Psoas muscle (tissue), 8 donors: ENCODE data around the gene MRGPRG. TPM values are rescaled to one million over a fixed set of nuclear protein-coding genes. Genes with fewer than 3 reads are reported as not detected.

Experiments used
- ATAC-seq, 4 donors: fragments of 200-7000 bp; cut with Tn5 transposase; one replicate each; pipeline ENCODE4 v1.9.1; 2020; ENCODE audit warnings: moderate library complexity in 3 of 4, mild to moderate bottlenecking in 2 of 4
- DNase-seq, 2 donors: peaks; one replicate each; pipeline ENCODE4 v3.0.0-alpha.2; 2020
- H3K27ac ChIP-seq: fragments of 200-600 bp; one replicate; pipeline ENCODE4 v1.8.0; 2022
- H3K27me3 ChIP-seq, 3 donors: fragments of 200-600 bp in 1 of 3; one replicate each; pipeline versions ENCODE4 v1.6.1 to v1.8.0; 2013 to 2022; ENCODE audit warnings: low read length in 2 of 3, mild to moderate bottlenecking in 2 of 3, moderate library complexity in 1 of 3; ENCODE audit not compliant: insufficient read depth in 3 of 3
- H3K36me3 ChIP-seq, 2 donors: fragments of 200-600 bp in 1 of 2; one replicate each; pipeline versions ENCODE4 v1.6.1 to v1.8.0; 2013 to 2022; ENCODE audit warnings: low read depth in 1 of 2, mild to moderate bottlenecking in 1 of 2, moderate library complexity in 1 of 2; ENCODE audit not compliant: insufficient read depth in 1 of 2
- H3K4me1 ChIP-seq: fragments of 200-600 bp; one replicate; pipeline ENCODE4 v1.8.0; 2022
- H3K4me3 ChIP-seq: fragments of 200-600 bp; one replicate; pipeline ENCODE4 v1.8.0; 2022; ENCODE audit warnings: mild to moderate bottlenecking
- H3K9me3 ChIP-seq: fragments of 200-600 bp; one replicate; pipeline ENCODE4 v1.8.0; 2022
- CTCF ChIP-seq: fragments of 200-600 bp; IDR thresholded peaks from one replicate; pipeline ENCODE4 v1.8.0; 2022; ENCODE audit warnings: antibody characterized with exemption
- WGBS, 3 donors: extraction: QIAGEN DNeasy Blood & Tissue Kit; methylation state at CpG; one replicate each; pipeline versions ENCODE4 v1.1.6 to v1.1.7; 2013; 5-methylcytosine and 5-hydroxymethylcytosine counted together
- intact Hi-C, 2 donors: fragments of 100-400 bp; cut with DNase I; formaldehyde crosslinking; loops; one replicate each; pipeline versions ENCODE4 v1.11.0 to v1.14.2; 2022
- polyA plus RNA-seq, 3 donors: library from polyadenylated mRNA; stranded (reverse); fragments of 200-250 nt; gene quantifications; one replicate each; pipeline ENCODE4 v1.2.3, GENCODE V29; 2013
- total RNA-seq, 4 donors: library from RNA; stranded (reverse); fragmentation: NEBNext Ultra II Directional in 2 of 4; extraction: Animal tissue kit (Norgen Biotek cat#: 25700) in 2 of 4; gene quantifications; one replicate each; pipeline versions ENCODE4 v1.2.1 to v1.2.4, GENCODE V29; 2021 to 2023
- donor health status: healthy with polysubstance abuse.
- donor health status: DM: no; HTN: no; CAD: no; lungs with moderate emphysema.
- donor health status: Bipolar disorder and iron deficiency.
- donor health status: healthy.
- donor health status: DM: yes; HTN: yes; CAD: no.
- donor health status: DM: no; HTN: no; CAD: no.
- donor health status: DM: no; HTN: no; CAD: no.
- donor health status: DM: yes; HTN: yes; CAD: no.

Gene MRGPRG
- total and polyA plus RNA-seq, 7 donors: not detected

- TF ChIP-seq CTCF: no peak
- DNase-seq (no peak), ATAC-seq (no peak)
- H3K4me1 ChIP-seq: no peaks in the 10 kb centered on the region
- no peaks in the 10 kb centered on the region for H3K9me3 ChIP-seq
- intact Hi-C loops: no loop called here
- peaks cover 0 to 43% (median 13%) of the 10 kb centered on the region in 3 donors for H3K27me3 ChIP-seq
- no peaks in the 10 kb centered on the region for H3K36me3 ChIP-seq
- no peak overlapping the region for H3K4me3 ChIP-seq
- H3K27ac ChIP-seq: no peak overlapping the region
- 81 to 86% (median 84%) methylated on average over 23 of the region's 23 CpGs for WGBS, 3 donors
Measured at GRCh38 chr11:3228445-3228829, 9.8 kb upstream of the MRGPRG start.

- intact Hi-C loops: no loop called here
- DNase-seq (peak in 1 of 2 donors; percentile 50), ATAC-seq (no peak)
- Histone ChIP-seq H3K4me1 (no peaks in the 10 kb centered on the region), H3K4me3 (no peak overlapping the region), H3K27me3 (peaks cover 0 to 50% (median 13%) of the 10 kb centered on the region in 3 donors), H3K27ac (no peak overlapping the region), H3K9me3 (no peaks in the 10 kb centered on the region), H3K36me3 (no peaks in the 10 kb centered on the region)
- no peak for TF ChIP-seq CTCF
- WGBS, 3 donors: 84 to 88% (median 85%) methylated on average over 38 to 46 of the region's 46 CpGs
Measured at GRCh38 chr11:3227568-3228444, 9.2 kb upstream of the MRGPRG start.

GRCh38 chr11:3226846-3227567 lies 8.4 kb upstream of the MRGPRG start:
- no peak for DNase-seq
- Histone ChIP-seq H3K4me1 (no peaks in the 10 kb centered on the region), H3K9me3 (no peaks in the 10 kb centered on the region), H3K36me3 (no peaks in the 10 kb centered on the region), H3K27me3 (peaks cover 0 to 56% (median 13%) of the 10 kb centered on the region in 3 donors), H3K27ac (no peak overlapping the region), H3K4me3 (no peak overlapping the region)
- WGBS, 3 donors: 84 to 88% (median 86%) methylated on average over 18 of the region's 18 CpGs
- intact Hi-C loops: no loop called here
- ATAC-seq: no peak
- TF ChIP-seq CTCF: no peak

- intact Hi-C loops: no loop called here
- H3K36me3 ChIP-seq: no peaks in the 10 kb centered on the region
- DNase-seq (no peak), ATAC-seq (no peak)
- WGBS, 3 donors: 77 to 82% (median 79%) methylated on average over 19 to 21 of the region's 21 CpGs
- no peak overlapping the region for H3K4me3 ChIP-seq
- TF ChIP-seq CTCF: no peak
- no peak overlapping the region for H3K27ac ChIP-seq
- H3K9me3 ChIP-seq: no peaks in the 10 kb centered on the region
- H3K4me1 ChIP-seq: no peaks in the 10 kb centered on the region
- peaks cover 0 to 57% (median 13%) of the 10 kb centered on the region in 3 donors for H3K27me3 ChIP-seq
Measured at GRCh38 chr11:3225826-3226750, 7.5 kb upstream of the MRGPRG start.
